ENCODE results near the gene CRACR2B.

CRACR2B gene

GRCh38 chr11:833114-833791, 5.5 kb downstream of the CRACR2B start (continued):
- TF ChIP-seq ZBTB26 (tag by site-specific recombination; optimal IDR thresholded peaks at IDR 0.05) (peak; percentile 80), EGR2 (tag by site-specific recombination; IDR thresholded peaks at IDR 0.05; ENCODE audit: low read depth) (peak; percentile 24; the same call in 1 of the 2 replicates), ZBTB48 (tag by site-specific recombination; IDR thresholded peaks at IDR 0.05) (peak; percentile 56), KLF9 (tag by site-specific recombination; IDR thresholded peaks at IDR 0.05; ENCODE audit: low read depth) (peak; percentile 55), ZNF701 (tag by site-specific recombination; IDR thresholded peaks at IDR 0.05) (no peak), BCL6B (tag by site-specific recombination; IDR thresholded peaks at IDR 0.05) (no peak), KLF16 (tag by site-specific recombination; IDR thresholded peaks at IDR 0.05) (0 out of 2 replicates have a peak, but pooled peaks have one; percentile 32), ZNF423 (tag by site-specific recombination; IDR thresholded peaks at IDR 0.05) (0 out of 2 replicates have a peak, but pooled peaks have one; percentile 11), PRDM6 (tag by site-specific recombination; IDR thresholded peaks at IDR 0.05) (no peak), ZNF488 (tag by site-specific recombination; IDR thresholded peaks at IDR 0.05) (no peak), KLF1 (tag by site-specific recombination; IDR thresholded peaks at IDR 0.05) (peak; percentile 58; the same call in 1 of the 2 replicates), ZNF677 (tag by site-specific recombination; IDR thresholded peaks at IDR 0.05) (no peak), ZNF350 (tag by site-specific recombination; IDR thresholded peaks at IDR 0.05) (no peak), GLIS2 (tag by site-specific recombination; IDR thresholded peaks at IDR 0.05) (peak; percentile 81), ZNF114 (tag by site-specific recombination; IDR thresholded peaks at IDR 0.05) (no peak), ZBTB20 (tag by site-specific recombination; IDR thresholded peaks at IDR 0.05) (peak; percentile 53; the same call in 1 of the 2 replicates), ZIC2 (tag by site-specific recombination; IDR thresholded peaks at IDR 0.05) (peak; percentile 82), ZNF660 (tag by site-specific recombination; IDR thresholded peaks at IDR 0.05) (peak; percentile 55; the same call in 1 of the 2 replicates), ZBTB6 (tag by site-specific recombination; IDR thresholded peaks at IDR 0.05) (no peak), BCL11A (tag by site-specific recombination; IDR thresholded peaks at IDR 0.05; ENCODE audit: low read depth) (peak; percentile 23; the same call in 1 of the 2 replicates), ZNF140 (tag by site-specific recombination; IDR thresholded peaks at IDR 0.05) (no peak), ZNF221 (tag by site-specific recombination; IDR thresholded peaks at IDR 0.05; ENCODE audit: borderline replicate concordance) (no peak), PATZ1 (tag by site-specific recombination; IDR thresholded peaks at IDR 0.05) (peak; percentile 55), HOXA7 (CRISPR knock-in tag; IDR thresholded peaks at IDR 0.05; ENCODE audit: borderline replicate concordance) (no peak), KLF8 (tag by site-specific recombination; IDR thresholded peaks at IDR 0.05) (peak; percentile 74; the same call in 1 of the 2 replicates), ZBTB8A (tag by site-specific recombination; IDR thresholded peaks at IDR 0.05) (peak; percentile 72), PRDM10 (tag by site-specific recombination; IDR thresholded peaks at IDR 0.05) (peak; percentile 53), ZNF792 (tag by site-specific recombination; IDR thresholded peaks at IDR 0.05) (no peak)

Data from HEK293 (cell line).